ENCODE data around the gene SLC12A2.

DNA sequence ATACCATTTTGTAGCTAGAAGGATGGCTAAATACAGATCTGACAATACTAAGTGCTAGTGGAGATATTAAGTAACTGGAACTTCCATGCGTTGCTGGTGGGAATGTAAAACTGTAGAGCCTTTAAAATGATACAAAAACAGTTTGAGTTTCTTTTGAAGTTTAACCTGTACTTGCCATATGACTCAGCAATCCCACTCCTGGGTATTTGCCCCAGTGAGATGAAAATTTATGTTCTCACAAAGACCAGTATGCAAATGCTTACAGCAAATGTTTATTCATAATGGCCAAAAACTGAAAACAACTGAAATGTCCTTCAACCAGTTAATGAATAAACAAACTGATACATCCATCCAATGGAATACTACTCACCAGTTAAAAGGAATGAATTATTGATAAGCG is 137.3 kb downstream of the SLC12A2 start:
- TF ChIP-seq SP1 (IDR thresholded peaks at IDR 0.05), result no peak
- no peak for TF ChIP-seq ELF4 (IDR thresholded peaks at IDR 0.05)
